ENCODE data around the gene SPATA24. TPM values are rescaled to one million over a fixed set of nuclear protein-coding genes. Genes with fewer than 3 reads are reported as not detected.

Gene SPATA24
- total and polyA plus RNA-seq, 2 of the 13 experiments (the other 11 are each of a cell fraction or from before 2014, with no cell fraction given), result 6.0 to 11.1 TPM

DNA sequence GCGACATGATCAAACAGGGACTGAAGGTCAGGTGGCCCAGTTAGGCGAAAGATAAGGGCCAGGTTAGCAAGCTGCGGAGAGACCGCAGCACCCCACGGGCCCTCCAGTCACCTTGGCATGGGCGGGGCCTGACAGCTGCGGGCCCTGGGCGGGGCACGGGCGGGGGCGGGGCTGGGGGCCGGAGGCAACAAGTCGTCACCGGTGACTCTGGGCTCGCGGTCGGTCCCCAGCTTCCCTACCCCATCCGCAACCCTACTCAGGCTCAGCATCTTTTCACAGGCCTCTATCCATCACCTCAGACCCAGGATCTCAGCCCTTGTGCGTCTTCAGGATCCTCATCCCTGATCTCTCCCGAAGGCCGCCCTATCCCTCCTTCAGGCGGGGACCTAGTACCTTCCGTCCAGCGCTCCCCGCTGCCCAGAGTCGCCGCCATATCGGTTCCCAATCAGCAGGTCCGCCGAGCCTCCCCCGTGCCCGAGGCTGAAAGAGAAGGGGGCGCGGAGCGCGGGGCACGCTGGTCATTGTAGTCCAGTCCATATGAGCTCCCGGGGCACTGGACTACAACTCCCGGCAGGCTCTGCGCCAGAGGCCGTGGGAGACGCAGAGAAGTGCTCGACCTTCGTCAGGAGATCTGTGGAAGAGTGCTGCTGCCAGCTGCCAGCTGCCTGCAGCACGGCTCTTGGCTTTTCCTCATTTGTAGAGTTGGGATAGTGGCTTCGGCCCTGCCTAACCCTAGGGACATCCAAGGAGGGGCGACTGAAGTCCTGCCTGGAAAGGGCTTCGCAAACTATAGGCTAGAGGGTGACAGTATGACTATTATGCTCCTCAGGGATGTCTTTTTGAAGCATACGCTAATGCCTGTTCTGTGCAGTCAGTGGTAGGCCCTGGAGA, 35.4 kb upstream of the SPATA24 start, which contains the start of gene DNAJC18 (continued):
- TF ChIP-seq ZNF484 (CRISPR knock-in tag; IDR thresholded peaks at IDR 0.05; ENCODE audit: borderline replicate concordance, low read depth), result no peak
- TF ChIP-seq, protein P1, sequence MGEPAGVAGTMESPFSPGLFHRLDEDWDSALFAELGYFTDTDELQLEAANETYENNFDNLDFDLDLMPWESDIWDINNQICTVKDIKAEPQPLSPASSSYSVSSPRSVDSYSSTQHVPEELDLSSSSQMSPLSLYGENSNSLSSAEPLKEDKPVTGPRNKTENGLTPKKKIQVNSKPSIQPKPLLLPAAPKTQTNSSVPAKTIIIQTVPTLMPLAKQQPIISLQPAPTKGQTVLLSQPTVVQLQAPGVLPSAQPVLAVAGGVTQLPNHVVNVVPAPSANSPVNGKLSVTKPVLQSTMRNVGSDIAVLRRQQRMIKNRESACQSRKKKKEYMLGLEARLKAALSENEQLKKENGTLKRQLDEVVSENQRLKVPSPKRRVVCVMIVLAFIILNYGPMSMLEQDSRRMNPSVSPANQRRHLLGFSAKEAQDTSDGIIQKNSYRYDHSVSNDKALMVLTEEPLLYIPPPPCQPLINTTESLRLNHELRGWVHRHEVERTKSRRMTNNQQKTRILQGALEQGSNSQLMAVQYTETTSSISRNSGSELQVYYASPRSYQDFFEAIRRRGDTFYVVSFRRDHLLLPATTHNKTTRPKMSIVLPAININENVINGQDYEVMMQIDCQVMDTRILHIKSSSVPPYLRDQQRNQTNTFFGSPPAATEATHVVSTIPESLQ (CRISPR knock-in tag; conservative IDR thresholded peaks at IDR 0.05), result no peak
- TF ChIP-seq MTF1 (CRISPR knock-in tag; IDR thresholded peaks at IDR 0.05), result no peak
- TF ChIP-seq ISX (CRISPR knock-in tag; conservative IDR thresholded peaks at IDR 0.05), result no peak
- no peak for TF ChIP-seq FOXP1 (IDR thresholded peaks at IDR 0.05)
- no peak for TF ChIP-seq FOXP1 (CRISPR knock-in tag; IDR thresholded peaks at IDR 0.05)
- TF ChIP-seq, protein P2, sequence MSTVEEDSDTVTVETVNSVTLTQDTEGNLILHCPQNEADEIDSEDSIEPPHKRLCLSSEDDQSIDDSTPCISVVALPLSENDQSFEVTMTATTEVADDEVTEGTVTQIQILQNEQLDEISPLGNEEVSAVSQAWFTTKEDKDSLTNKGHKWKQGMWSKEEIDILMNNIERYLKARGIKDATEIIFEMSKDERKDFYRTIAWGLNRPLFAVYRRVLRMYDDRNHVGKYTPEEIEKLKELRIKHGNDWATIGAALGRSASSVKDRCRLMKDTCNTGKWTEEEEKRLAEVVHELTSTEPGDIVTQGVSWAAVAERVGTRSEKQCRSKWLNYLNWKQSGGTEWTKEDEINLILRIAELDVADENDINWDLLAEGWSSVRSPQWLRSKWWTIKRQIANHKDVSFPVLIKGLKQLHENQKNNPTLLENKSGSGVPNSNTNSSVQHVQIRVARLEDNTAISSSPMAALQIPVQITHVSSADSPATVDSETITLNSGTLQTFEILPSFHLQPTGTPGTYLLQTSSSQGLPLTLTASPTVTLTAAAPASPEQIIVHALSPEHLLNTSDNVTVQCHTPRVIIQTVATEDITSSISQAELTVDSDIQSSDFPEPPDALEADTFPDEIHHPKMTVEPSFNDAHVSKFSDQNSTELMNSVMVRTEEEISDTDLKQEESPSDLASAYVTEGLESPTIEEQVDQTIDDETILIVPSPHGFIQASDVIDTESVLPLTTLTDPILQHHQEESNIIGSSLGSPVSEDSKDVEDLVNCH (CRISPR knock-in tag; IDR thresholded peaks at IDR 0.05), result no peak
- TF ChIP-seq, protein P3, sequence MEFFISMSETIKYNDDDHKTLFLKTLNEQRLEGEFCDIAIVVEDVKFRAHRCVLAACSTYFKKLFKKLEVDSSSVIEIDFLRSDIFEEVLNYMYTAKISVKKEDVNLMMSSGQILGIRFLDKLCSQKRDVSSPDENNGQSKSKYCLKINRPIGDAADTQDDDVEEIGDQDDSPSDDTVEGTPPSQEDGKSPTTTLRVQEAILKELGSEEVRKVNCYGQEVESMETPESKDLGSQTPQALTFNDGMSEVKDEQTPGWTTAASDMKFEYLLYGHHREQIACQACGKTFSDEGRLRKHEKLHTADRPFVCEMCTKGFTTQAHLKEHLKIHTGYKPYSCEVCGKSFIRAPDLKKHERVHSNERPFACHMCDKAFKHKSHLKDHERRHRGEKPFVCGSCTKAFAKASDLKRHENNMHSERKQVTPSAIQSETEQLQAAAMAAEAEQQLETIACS (CRISPR knock-in tag; IDR thresholded peaks at IDR 0.05), result no peak
- TF ChIP-seq ZNF34 (CRISPR knock-in tag; IDR thresholded peaks at IDR 0.05; ENCODE audit: borderline replicate concordance), result no peak
- peak; percentile 38; the same call in 1 of the 2 replicates for TF ChIP-seq ERF (CRISPR knock-in tag; IDR thresholded peaks at IDR 0.05)
- TF ChIP-seq ZNF773 (CRISPR knock-in tag; IDR thresholded peaks at IDR 0.05; ENCODE audit: borderline replicate concordance), result no peak
- peak; percentile 69; the same call in 1 of the 2 replicates for TF ChIP-seq ZNF337 (CRISPR knock-in tag; IDR thresholded peaks at IDR 0.05; ENCODE audit: borderline replicate concordance, low read depth)
- TF ChIP-seq ATAD3A (CRISPR knock-in tag; IDR thresholded peaks at IDR 0.05), result no peak
- TF ChIP-seq DMAP1 (CRISPR knock-in tag; IDR thresholded peaks at IDR 0.05), result peak; percentile 86
- TF ChIP-seq TCF7 (IDR thresholded peaks at IDR 0.05; ENCODE audit: low read depth), result no peak
- TF ChIP-seq, protein P4, sequence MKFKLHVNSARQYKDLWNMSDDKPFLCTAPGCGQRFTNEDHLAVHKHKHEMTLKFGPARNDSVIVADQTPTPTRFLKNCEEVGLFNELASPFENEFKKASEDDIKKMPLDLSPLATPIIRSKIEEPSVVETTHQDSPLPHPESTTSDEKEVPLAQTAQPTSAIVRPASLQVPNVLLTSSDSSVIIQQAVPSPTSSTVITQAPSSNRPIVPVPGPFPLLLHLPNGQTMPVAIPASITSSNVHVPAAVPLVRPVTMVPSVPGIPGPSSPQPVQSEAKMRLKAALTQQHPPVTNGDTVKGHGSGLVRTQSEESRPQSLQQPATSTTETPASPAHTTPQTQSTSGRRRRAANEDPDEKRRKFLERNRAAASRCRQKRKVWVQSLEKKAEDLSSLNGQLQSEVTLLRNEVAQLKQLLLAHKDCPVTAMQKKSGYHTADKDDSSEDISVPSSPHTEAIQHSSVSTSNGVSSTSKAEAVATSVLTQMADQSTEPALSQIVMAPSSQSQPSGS (CRISPR knock-in tag; IDR thresholded peaks at IDR 0.05), result peak; percentile 36; the same call in 1 of the 2 replicates
- peak; percentile 65; the same call in 1 of the 2 replicates for TF ChIP-seq ZNF749 (CRISPR knock-in tag; IDR thresholded peaks at IDR 0.05; ENCODE audit: borderline replicate concordance)
- TF ChIP-seq PRMT3 (CRISPR knock-in tag; IDR thresholded peaks at IDR 0.05; ENCODE audit: borderline replicate concordance, low read depth), result no peak
- TF ChIP-seq, protein P5, sequence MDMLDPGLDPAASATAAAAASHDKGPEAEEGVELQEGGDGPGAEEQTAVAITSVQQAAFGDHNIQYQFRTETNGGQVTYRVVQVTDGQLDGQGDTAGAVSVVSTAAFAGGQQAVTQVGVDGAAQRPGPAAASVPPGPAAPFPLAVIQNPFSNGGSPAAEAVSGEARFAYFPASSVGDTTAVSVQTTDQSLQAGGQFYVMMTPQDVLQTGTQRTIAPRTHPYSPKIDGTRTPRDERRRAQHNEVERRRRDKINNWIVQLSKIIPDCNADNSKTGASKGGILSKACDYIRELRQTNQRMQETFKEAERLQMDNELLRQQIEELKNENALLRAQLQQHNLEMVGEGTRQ (IDR thresholded peaks at IDR 0.05; ENCODE audit: low read depth, low read length), result no peak
- TF ChIP-seq, protein P5 (CRISPR knock-in tag; IDR thresholded peaks at IDR 0.05; ENCODE audit: borderline replicate concordance), result no peak; the same call in 1 of the 2 replicates

Data from HepG2 (cell line).